ENCODE results near the gene CYB561D2. TPM values are rescaled to one million over a fixed set of nuclear protein-coding genes. Genes with fewer than 3 reads are reported as not detected.

CYB561D2 gene
- total and polyA plus RNA-seq, 10 of the 15 experiments (the other 5 are each of a cell fraction or from before 2014, with no cell fraction given): 7.6 to 39.2 (median 18.8) TPM

- TF ChIP-seq ZNF687 (IDR thresholded peaks at IDR 0.05): no peak
These were observed 19.2 kb upstream of the CYB561D2 start (continued) for GRCh38 chr3:50331364-50331907.

DNA sequence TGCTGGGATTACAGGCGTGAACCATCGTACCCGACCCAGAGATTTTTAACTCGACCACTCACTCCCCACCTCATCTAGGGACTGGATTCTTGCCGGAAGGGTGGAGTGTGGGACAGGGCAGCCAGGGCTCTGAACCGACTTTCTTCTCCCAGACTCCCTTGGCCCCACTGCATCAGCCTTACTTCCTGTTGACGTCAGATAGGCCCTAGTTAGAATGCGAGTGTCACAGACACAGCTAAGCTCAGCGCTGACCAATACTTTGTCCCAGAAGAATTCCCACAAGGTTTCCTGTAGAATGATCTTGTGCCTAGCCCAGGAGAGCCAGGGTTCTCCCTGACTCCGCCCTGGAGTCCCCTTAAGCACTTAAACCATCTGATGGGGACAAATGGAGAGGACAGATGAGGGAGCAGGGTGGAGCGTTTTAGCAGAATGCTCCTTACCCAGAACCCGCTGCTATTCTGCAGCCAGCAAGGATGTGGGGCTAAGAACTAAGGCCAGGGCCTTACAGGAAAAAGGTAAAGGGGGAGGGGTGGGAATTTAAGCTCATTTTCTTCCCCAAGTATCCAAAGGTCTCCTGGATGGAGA, 16.8 kb upstream of the CYB561D2 start:
- Histone ChIP-seq H3K4me2 (ENCODE audit: control insufficient read depth, insufficient read depth) (peak overlapping the region; percentile 77), H3K27me3 (replicated peaks in 1 of 2; ENCODE audit: control insufficient read depth in 2 of 2, insufficient read depth in 2 of 2, low read length in 1 of 2) (no peaks in the 10 kb centered on the region), H3K9me3 (replicated peaks; ENCODE audit: control insufficient read depth, insufficient read depth, low read length) (no peaks in the 10 kb centered on the region), H3K36me3 (ENCODE audit: control insufficient read depth in 2 of 2, insufficient read depth in 2 of 2, low read length in 1 of 2) (peaks cover 19 to 27% of the 10 kb centered on the region in 2 experiments), H3K4me3 (peak overlapping the region; percentile 28; the same call in 1 of the 2 replicates), H4K20me1 (ENCODE audit: control insufficient read depth, insufficient read depth) (no peaks in the 10 kb centered on the region; the same call in 1 of the 2 replicates), H3K4me1 (ENCODE audit: control insufficient read depth, insufficient read depth, low read length) (peaks cover 10% of the 10 kb centered on the region; the same call in 1 of the 2 replicates), H3K79me2 (ENCODE audit: control insufficient read depth, insufficient read depth, low read length) (peaks cover 58% of the 10 kb centered on the region), H3K27ac (ENCODE audit: control insufficient read depth, insufficient read depth) (no peak overlapping the region), H3K9ac (ENCODE audit: control insufficient read depth, insufficient read depth, low read length) (peak overlapping the region; percentile 15; the same call in 1 of the 2 replicates), H2AFZ (ENCODE audit: control insufficient read depth, low read depth, low read length) (no peak overlapping the region)
- RAD21 ChIA-PET (ENCODE audit: unreplicated experiment): no interaction called here
- in situ Hi-C loops (cut with MboI): loop anchor here (10.0 kb wide), 1 partner anchor 1061 kb away; the partner anchor contains the start of gene RBM15B
- FAIRE-seq (no peak), ATAC-seq (no peak), DNase-seq (ENCODE audit: low read depth, low spot score) (no peak)
- WGBS (ENCODE audit: insufficient coverage, insufficient replicate concordance, low lambda C conversion rate, missing lambda C conversion rate): 74% methylated on average over 12 of the region's 12 CpGs
- intact Hi-C loops (cut with micrococcal nuclease; ENCODE audit: unreplicated experiment): no loop called here
- CTCF ChIA-PET: interaction anchor here (0.6 to 10.5 kb wide), 3 partner anchors 11 to 35 kb away, joined by 3 to 72 read pairs (median 5); partner anchors contain the start of genes HYAL2, HYAL3 and NAA80
- SMC1A ChIA-PET (ENCODE audit: uncharacterized antibody, unreplicated experiment): interaction anchor here (1.5 kb wide), 1 partner anchor 13 kb away, joined by 3 read pairs; no protein-coding TSS in a partner anchor
- BruUV-seq (replicated peaks): no TSS peak
- POLR2A ChIA-PET: interaction anchor here (1.0 to 1.7 kb wide), 3 partner anchors 11 to 27 kb away, joined by 3 to 5 read pairs (median 4); partner anchors contain the start of gene HYAL2
- TF ChIP-seq SMAD5 (IDR thresholded peaks at IDR 0.05; ENCODE audit: low read depth): no peak

Data from GM12878 (cell line).